ENCODE measurements around the gene PDCD6IP.

PDCD6IP gene

GRCh38 chr3:33883951-33884561 is 85.6 kb downstream of the PDCD6IP start:
- TF ChIP-seq POLR2A (IDR thresholded peaks at IDR 0.05; ENCODE audit: low read depth, low read length) (no peak), TAF1 (IDR thresholded peaks at IDR 0.05; ENCODE audit: borderline replicate concordance, low read depth, low read length) (no peak), POLR2AphosphoS5 (IDR thresholded peaks at IDR 0.05; ENCODE audit: low read depth, low read length) (no peak)
- no peak for FAIRE-seq
- no peak for DNase-seq (ENCODE audit: insufficient read length)

DNA sequence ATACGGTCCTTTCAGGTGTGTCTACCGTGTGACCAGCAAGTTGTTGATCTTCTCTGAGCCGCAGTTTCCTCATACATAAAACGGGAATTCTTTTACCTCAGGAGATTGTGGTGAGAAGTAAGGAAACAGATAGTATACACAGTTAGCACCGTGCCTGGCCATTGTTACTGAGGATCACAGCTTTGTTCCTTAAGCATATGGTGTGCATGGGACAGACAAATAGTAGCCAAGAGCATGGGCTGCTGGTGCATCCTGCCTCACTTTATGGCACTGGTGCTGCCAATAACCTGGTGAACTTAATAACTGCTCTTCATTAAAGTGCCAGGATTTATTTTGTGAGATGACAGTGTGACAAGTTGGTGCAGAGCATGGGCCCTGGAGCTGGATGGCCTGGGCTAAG is 86.3 kb downstream of the PDCD6IP start:
- no peak for TF ChIP-seq TAF1 (IDR thresholded peaks at IDR 0.05; ENCODE audit: borderline replicate concordance, low read depth, low read length)
- TF ChIP-seq POLR2AphosphoS5 (IDR thresholded peaks at IDR 0.05; ENCODE audit: low read depth, low read length), result no peak
- TF ChIP-seq POLR2A (IDR thresholded peaks at IDR 0.05; ENCODE audit: low read depth, low read length), result no peak
- no peak for DNase-seq (ENCODE audit: insufficient read length)
- FAIRE-seq, result no peak

DNA sequence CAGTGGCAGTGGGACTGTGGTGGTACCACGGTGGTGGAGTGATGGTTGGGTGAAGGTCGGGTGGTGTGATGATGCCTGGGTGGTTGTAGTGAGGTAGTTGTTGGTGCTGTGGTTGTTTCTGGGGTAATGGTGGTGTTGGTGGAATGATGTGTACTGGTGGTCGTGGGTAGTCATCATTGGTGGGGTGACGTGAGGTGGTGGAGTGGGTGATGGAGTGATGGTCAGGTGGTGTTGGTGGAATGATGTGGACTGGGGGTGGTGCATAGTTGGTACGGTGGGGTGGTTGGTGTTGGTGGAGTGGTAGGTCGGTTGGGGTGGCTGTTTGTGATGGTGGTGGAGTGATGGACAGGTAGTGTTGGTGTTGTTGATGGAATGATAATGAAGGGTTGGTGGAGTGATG is 87.1 kb downstream of the PDCD6IP start:
- FAIRE-seq, result no peak
- no peak for DNase-seq (ENCODE audit: insufficient read length)
- no peak for TF ChIP-seq POLR2A (IDR thresholded peaks at IDR 0.05; ENCODE audit: low read depth, low read length)
- no peak for TF ChIP-seq TAF1 (IDR thresholded peaks at IDR 0.05; ENCODE audit: borderline replicate concordance, low read depth, low read length)
- TF ChIP-seq POLR2AphosphoS5 (IDR thresholded peaks at IDR 0.05; ENCODE audit: low read depth, low read length), result no peak

DNA sequence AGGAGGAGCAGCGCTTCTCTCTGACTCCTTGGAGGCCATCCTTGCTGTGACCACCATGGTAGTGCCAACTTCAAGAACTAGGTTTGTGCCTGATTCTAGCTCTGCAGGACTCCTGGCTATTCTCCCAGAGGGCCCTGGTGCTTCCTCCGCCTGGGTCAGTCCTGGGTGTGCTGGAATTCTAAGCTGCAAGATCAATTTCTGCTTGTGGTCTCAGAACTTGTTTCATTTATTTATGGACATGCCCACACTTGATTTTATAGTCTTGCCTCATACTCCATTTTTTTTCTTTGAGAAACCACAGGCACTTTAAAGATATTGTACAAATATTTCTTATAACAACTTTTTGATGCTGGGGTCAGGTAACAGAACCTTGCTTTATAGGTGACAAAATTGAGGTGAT is 87.6 kb downstream of the PDCD6IP start:
- TF ChIP-seq POLR2A (IDR thresholded peaks at IDR 0.05; ENCODE audit: low read depth, low read length) (no peak), POLR2AphosphoS5 (IDR thresholded peaks at IDR 0.05; ENCODE audit: low read depth, low read length) (no peak), TAF1 (IDR thresholded peaks at IDR 0.05; ENCODE audit: borderline replicate concordance, low read depth, low read length) (no peak)
- DNase-seq (ENCODE audit: insufficient read length) (no peak), FAIRE-seq (no peak)

GRCh38 chr3:33887478-33887877 is 89.0 kb downstream of the PDCD6IP start:
- TF ChIP-seq POLR2A (IDR thresholded peaks at IDR 0.05; ENCODE audit: low read depth, low read length) (no peak), POLR2AphosphoS5 (IDR thresholded peaks at IDR 0.05; ENCODE audit: low read depth, low read length) (no peak), TAF1 (IDR thresholded peaks at IDR 0.05; ENCODE audit: borderline replicate concordance, low read depth, low read length) (no peak)
- DNase-seq (ENCODE audit: insufficient read length) (no peak), FAIRE-seq (no peak)

GRCh38 chr3:33889394-33890039 is 91.1 kb downstream of the PDCD6IP start:
- no peak for DNase-seq (ENCODE audit: insufficient read length)
- no peak for FAIRE-seq
- TF ChIP-seq POLR2AphosphoS5 (IDR thresholded peaks at IDR 0.05; ENCODE audit: low read depth, low read length), result no peak
- no peak for TF ChIP-seq POLR2A (IDR thresholded peaks at IDR 0.05; ENCODE audit: low read depth, low read length)
- no peak for TF ChIP-seq TAF1 (IDR thresholded peaks at IDR 0.05; ENCODE audit: borderline replicate concordance, low read depth, low read length)

GRCh38 chr3:33892655-33893054 is 94.2 kb downstream of the PDCD6IP start:
- no peak for FAIRE-seq

DNA sequence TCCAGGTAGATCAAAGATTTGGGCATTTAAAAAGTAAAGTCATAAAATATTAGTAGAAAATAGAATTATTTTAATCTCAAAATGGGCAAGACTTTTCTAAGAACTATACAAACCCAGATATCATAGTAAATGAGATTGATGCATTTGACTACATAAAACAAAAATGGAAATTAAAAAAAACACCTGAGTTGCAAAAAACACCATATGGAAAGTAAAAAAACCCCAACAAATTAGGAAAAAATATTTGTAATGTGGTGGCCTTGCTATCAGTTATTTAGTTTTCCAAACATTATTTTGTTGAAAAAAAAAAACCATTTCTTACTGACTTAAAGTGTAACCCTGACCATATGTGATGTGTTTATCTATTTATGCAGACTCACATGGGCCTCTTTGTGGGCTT is 97.2 kb downstream of the PDCD6IP start:
- FAIRE-seq (no peak), DNase-seq (ENCODE audit: insufficient read length) (no peak)
- no peak for TF ChIP-seq POLR2AphosphoS5 (IDR thresholded peaks at IDR 0.05; ENCODE audit: low read depth, low read length)
- no peak for TF ChIP-seq TAF1 (IDR thresholded peaks at IDR 0.05; ENCODE audit: borderline replicate concordance, low read depth, low read length)
- TF ChIP-seq POLR2A (IDR thresholded peaks at IDR 0.05; ENCODE audit: low read depth, low read length), result no peak

More at GRCh38 chr3:33892655-33893054, 94.2 kb downstream of the PDCD6IP start:
- no peak for DNase-seq (ENCODE audit: insufficient read length)
- TF ChIP-seq POLR2AphosphoS5 (IDR thresholded peaks at IDR 0.05; ENCODE audit: low read depth, low read length), result no peak
- no peak for TF ChIP-seq POLR2A (IDR thresholded peaks at IDR 0.05; ENCODE audit: low read depth, low read length)
- TF ChIP-seq TAF1 (IDR thresholded peaks at IDR 0.05; ENCODE audit: borderline replicate concordance, low read depth, low read length), result no peak

DNA sequence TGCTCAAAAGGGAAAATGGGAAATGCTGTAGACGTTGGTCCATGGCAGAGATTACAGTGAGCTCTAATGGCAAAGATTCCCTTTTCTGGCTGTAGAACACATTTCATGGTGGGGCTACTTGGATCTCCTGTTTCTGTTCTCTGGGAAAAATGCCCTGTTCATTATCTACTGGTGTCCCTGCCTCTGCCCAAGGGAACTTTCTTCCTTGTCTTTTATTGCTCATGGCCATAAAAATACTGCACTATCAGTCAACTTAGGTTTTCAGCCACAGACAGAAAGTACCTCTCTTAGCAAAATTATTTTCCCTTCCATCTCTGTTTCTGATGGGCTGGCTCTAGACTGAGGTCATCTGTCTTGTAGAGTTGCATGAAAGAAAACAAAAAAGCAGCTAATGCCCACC is 98.9 kb downstream of the PDCD6IP start:
- TF ChIP-seq POLR2AphosphoS5 (IDR thresholded peaks at IDR 0.05; ENCODE audit: low read depth, low read length) (no peak), TAF1 (IDR thresholded peaks at IDR 0.05; ENCODE audit: borderline replicate concordance, low read depth, low read length) (no peak), POLR2A (IDR thresholded peaks at IDR 0.05; ENCODE audit: low read depth, low read length) (no peak)
- no peak for DNase-seq (ENCODE audit: insufficient read length)
- no peak for FAIRE-seq

GRCh38 chr3:33898901-33899300 is 100.5 kb downstream of the PDCD6IP start:
- TF ChIP-seq POLR2AphosphoS5 (IDR thresholded peaks at IDR 0.05; ENCODE audit: low read depth, low read length), result no peak
- TF ChIP-seq TAF1 (IDR thresholded peaks at IDR 0.05; ENCODE audit: borderline replicate concordance, low read depth, low read length), result no peak
- no peak for TF ChIP-seq POLR2A (IDR thresholded peaks at IDR 0.05; ENCODE audit: low read depth, low read length)
- FAIRE-seq, result no peak
- DNase-seq (ENCODE audit: insufficient read length), result no peak

- FAIRE-seq (no peak), DNase-seq (ENCODE audit: insufficient read length) (no peak)
- TF ChIP-seq TAF1 (IDR thresholded peaks at IDR 0.05; ENCODE audit: borderline replicate concordance, low read depth, low read length), result no peak
These were observed 102.0 kb downstream of the PDCD6IP start for GRCh38 chr3:33900440-33900808.

DNA sequence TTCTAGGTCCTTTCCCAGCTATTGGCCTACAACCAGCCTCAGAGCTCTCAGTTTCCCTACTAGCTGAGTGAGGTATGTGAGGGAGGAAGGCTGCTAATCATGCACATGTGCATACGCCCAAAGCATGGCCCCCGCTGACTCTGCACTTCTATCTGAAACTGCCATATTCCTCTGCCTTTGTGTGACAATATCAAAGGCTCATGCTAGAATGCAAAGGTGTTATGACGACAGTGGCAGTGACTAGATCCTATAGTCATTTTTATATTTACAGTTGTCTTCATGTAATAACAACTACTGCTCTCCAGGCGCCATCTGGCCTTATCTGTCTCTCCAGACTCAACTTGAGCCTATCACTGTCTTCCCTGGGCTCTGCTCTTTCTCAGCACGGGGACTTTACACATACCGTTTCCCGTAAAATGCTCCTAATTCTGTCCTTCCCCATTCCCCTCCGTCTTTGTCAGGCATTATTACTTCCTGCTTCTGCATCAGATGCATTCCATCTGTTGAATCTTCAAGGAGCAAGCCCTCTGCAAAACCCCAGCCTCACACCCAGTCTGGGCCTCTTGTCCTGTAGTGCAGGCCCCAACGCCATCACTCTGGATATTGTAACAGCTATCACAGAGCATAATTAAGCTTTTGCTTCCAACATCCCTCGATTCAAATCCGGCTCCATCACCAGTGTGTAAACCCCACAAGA is 102.5 kb downstream of the PDCD6IP start:
- FAIRE-seq (no peak), DNase-seq (ENCODE audit: insufficient read length) (no peak)
- no peak for TF ChIP-seq POLR2A (IDR thresholded peaks at IDR 0.05; ENCODE audit: low read depth, low read length)
- TF ChIP-seq TAF1 (IDR thresholded peaks at IDR 0.05; ENCODE audit: borderline replicate concordance, low read depth, low read length), result no peak
- no peak for TF ChIP-seq POLR2AphosphoS5 (IDR thresholded peaks at IDR 0.05; ENCODE audit: low read depth, low read length)

All from GM12892 (cell line).